ENCODE measurements around the gene MAPK8IP3. TPM values are rescaled to one million over a fixed set of nuclear protein-coding genes. Genes with fewer than 3 reads are reported as not detected.

Gene MAPK8IP3
- total RNA-seq, 1 donor from 2014 or later: 157 TPM

GRCh38 chr16:1771864-1772361 lies 65.9 kb downstream of the MAPK8IP3 start:
- Mint-ChIP-seq H3K36me3 (ENCODE audit: insufficient read depth) (peaks cover 6% of the 10 kb centered on the region), H3K9me3 (ENCODE audit: low read depth) (no peaks in the 10 kb centered on the region), H3K4me1 (ENCODE audit: low read depth) (peaks cover 9% of the 10 kb centered on the region), H3K27me3 (no peaks in the 10 kb centered on the region), H3K4me3 (ENCODE audit: low read depth) (peak overlapping the region; percentile 94), H3K27ac (peak overlapping the region; percentile 98)
- no peak for DNase-seq (ENCODE audit: low spot score, unreplicated experiment)
- no peak for TF ChIP-seq CTCF (IDR thresholded peaks at IDR 0.05; ENCODE audit: unreplicated experiment)

DNA sequence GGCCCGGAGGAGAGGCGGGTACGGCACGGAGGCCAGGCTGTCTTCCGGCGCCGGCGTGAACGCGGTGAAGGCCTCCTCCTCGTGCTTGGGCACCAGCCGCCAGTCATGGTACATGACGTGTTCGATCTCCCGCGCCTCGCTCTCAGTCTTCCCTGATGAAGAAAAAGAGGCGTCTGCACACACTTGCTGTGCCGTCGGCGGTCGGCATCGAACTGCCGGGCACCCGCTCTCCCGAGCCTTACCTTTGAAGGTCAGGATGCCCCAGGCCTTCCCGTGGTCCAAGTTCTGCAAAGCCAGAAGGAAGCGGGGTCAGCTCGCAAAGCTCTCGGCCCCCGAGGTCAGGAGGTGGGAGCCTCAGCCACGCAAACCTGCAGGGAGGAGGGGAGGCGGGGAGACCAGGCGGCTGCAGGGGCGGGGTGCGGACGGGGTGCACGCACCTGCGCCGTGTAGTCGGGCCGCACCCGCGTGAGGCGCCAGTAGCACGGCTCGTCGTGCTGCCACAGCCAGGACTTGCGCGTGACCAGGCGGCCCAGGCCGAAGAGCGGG lies 66.4 kb downstream of the MAPK8IP3 start, which contains the start of gene EME2:
TSS of gene EME2 (plus strand) at position 449 of the 546 bp plus-strand sequence. CDS start 418 bp downstream, outside the sequence.
- Mint-ChIP-seq H3K27me3 (no peaks in the 10 kb centered on the region), H3K4me3 (ENCODE audit: low read depth) (peak within 1 kb of the TSS; percentile 94), H3K36me3 (ENCODE audit: insufficient read depth) (peaks cover 6% of the 10 kb centered on the region), H3K27ac (peak within 1 kb of the TSS; percentile 98), H3K9me3 (ENCODE audit: low read depth) (no peaks in the 10 kb centered on the region), H3K4me1 (ENCODE audit: low read depth) (peaks cover 9% of the 10 kb centered on the region)
- no peak for DNase-seq (ENCODE audit: low spot score, unreplicated experiment)
- no peak for TF ChIP-seq CTCF (IDR thresholded peaks at IDR 0.05; ENCODE audit: unreplicated experiment)

- Mint-ChIP-seq H3K27ac (peak within 1 kb of the TSS; percentile 98), H3K4me3 (ENCODE audit: low read depth) (peak within 1 kb of the TSS; percentile 94), H3K27me3 (no peaks in the 10 kb centered on the region), H3K4me1 (ENCODE audit: low read depth) (peaks cover 9% of the 10 kb centered on the region), H3K36me3 (ENCODE audit: insufficient read depth) (peaks cover 4% of the 10 kb centered on the region), H3K9me3 (ENCODE audit: low read depth) (no peaks in the 10 kb centered on the region)
- TF ChIP-seq CTCF (IDR thresholded peaks at IDR 0.05; ENCODE audit: unreplicated experiment): peak; percentile 95
- peak; percentile 90 for DNase-seq (ENCODE audit: low spot score, unreplicated experiment)
These were observed 67.1 kb downstream of the MAPK8IP3 start, which contains the start of gene MRPS34 for GRCh38 chr16:1772908-1773702. TSS of gene MRPS34 (minus strand) at chr16:1773134. CDS start at chr16:1773119, 15 bp downstream.

DNA sequence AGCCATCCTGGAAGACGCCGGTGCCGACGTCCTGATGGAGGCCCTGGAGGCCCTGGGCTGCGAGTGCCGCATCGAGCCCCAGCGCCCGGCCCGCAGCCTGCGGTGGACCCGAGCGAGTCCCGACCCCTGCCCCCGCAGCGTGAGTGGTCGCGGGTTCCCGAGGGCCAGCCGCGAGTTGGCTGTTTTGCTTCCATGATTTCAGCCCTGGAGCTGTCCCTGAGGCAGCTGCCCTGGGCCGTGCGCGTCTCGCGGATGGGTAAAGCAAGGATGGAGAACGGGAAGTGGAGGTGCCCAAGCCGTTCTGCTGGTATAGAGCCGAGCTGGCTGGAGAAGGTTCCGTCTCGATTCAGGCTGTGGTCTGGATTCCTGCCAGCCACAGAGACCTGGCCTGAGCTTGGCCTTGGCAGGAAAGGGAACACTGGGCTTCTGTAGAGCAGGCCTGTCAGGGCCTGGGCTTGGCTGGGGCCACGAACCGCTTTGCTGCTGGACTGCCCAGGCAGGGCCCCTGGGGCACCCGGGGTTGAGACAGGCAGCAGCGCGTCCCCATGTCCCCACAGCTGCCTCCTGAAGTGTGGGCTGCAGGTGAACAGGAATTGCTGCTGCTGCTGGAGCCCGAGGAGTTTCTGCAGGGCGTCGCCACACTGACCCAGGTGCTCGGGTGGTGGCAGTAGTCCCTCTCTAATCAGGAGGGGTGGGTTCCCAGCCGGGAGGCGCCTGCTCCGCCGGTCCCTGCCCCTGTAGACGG lies 67.9 kb downstream of the MAPK8IP3 start:
- Mint-ChIP-seq H3K27ac (peak overlapping the region; percentile 64), H3K36me3 (ENCODE audit: insufficient read depth) (peaks cover 3% of the 10 kb centered on the region), H3K4me3 (ENCODE audit: low read depth) (peak overlapping the region; percentile 94), H3K4me1 (ENCODE audit: low read depth) (peaks cover 9% of the 10 kb centered on the region), H3K9me3 (ENCODE audit: low read depth) (no peaks in the 10 kb centered on the region), H3K27me3 (no peaks in the 10 kb centered on the region)
- no peak for DNase-seq (ENCODE audit: low spot score, unreplicated experiment)
- peak; percentile 18 for TF ChIP-seq CTCF (IDR thresholded peaks at IDR 0.05; ENCODE audit: unreplicated experiment)

- H3K4me3 Mint-ChIP-seq (ENCODE audit: low read depth): no peak overlapping the region
- peaks cover 9% of the 10 kb centered on the region for H3K4me1 Mint-ChIP-seq (ENCODE audit: low read depth)
- no peaks in the 10 kb centered on the region for H3K27me3 Mint-ChIP-seq
- no peak for DNase-seq (ENCODE audit: low spot score, unreplicated experiment)
- no peaks in the 10 kb centered on the region for H3K9me3 Mint-ChIP-seq (ENCODE audit: low read depth)
- no peak overlapping the region for H3K27ac Mint-ChIP-seq
- no peak for TF ChIP-seq CTCF (IDR thresholded peaks at IDR 0.05; ENCODE audit: unreplicated experiment)
- peaks cover 3% of the 10 kb centered on the region for H3K36me3 Mint-ChIP-seq (ENCODE audit: insufficient read depth)
These were observed 68.4 kb downstream of the MAPK8IP3 start for GRCh38 chr16:1774448-1774780.
